Right atrium auricular region (tissue), 2 donors: Measurements from ENCODE around the gene CFAP92. TPM values are rescaled to one million over a fixed set of nuclear protein-coding genes. Genes with fewer than 3 reads are reported as not detected.
A peak's percentile ranks its signal among the peaks of the same experiment; 100 is the strongest.

Experiments used
- DNase-seq: peaks from one replicate; pipeline ENCODE4 v3.0.0-alpha.2; 2019; ENCODE audit warnings: low spot score
- H3K27ac ChIP-seq, 2 donors: fragments of 200-600 bp; sonication (generic); 1 replicate in 1 of 2; 2 replicates in 1 of 2; pipeline ENCODE4 v1.5.1; 2016 to 2019
- H3K27me3 ChIP-seq, 2 donors: fragments of 200-600 bp; sonication (generic); one replicate each; pipeline versions ENCODE4 v1.5.1 to v1.6.0; 2017 to 2019
- H3K36me3 ChIP-seq: fragments of 200-600 bp; sonication (generic); one replicate; pipeline ENCODE4 v1.5.1; 2016
- H3K4me1 ChIP-seq, 2 donors: fragments of 200-600 bp; sonication (generic); one replicate each; pipeline versions ENCODE4 v1.5.1 to v1.6.0; 2017 to 2019
- H3K4me3 ChIP-seq, 2 donors: fragments of 200-600 bp; sonication (generic); 1 replicate in 1 of 2; 2 replicates in 1 of 2; pipeline ENCODE4 v1.5.1; 2017 to 2019; ENCODE audit warnings: mild to moderate bottlenecking in 1 of 2, moderate library complexity in 1 of 2
- H3K9me3 ChIP-seq, 2 donors: fragments of 200-600 bp; sonication (generic); one replicate each; pipeline ENCODE4 v1.5.1; 2019
- total RNA-seq, 2 donors: library from RNA; depleted of rRNA; stranded (reverse); fragments of >200 nt; gene quantifications; one replicate each; pipeline ENCODE4 v1.1.0, GENCODE V29; 2016
- TF ChIP-seq, protein P1 (sequence below), 2 donors: fragments of 200-600 bp; sonication (generic); IDR thresholded peaks; one replicate each; pipeline ENCODE4 v1.5.1; 2019; ENCODE audit warnings: antibody characterized with exemption in 2 of 2

The CFAP92 gene
- total RNA-seq, 2 donors from 2014 or later = not detected

DNA sequence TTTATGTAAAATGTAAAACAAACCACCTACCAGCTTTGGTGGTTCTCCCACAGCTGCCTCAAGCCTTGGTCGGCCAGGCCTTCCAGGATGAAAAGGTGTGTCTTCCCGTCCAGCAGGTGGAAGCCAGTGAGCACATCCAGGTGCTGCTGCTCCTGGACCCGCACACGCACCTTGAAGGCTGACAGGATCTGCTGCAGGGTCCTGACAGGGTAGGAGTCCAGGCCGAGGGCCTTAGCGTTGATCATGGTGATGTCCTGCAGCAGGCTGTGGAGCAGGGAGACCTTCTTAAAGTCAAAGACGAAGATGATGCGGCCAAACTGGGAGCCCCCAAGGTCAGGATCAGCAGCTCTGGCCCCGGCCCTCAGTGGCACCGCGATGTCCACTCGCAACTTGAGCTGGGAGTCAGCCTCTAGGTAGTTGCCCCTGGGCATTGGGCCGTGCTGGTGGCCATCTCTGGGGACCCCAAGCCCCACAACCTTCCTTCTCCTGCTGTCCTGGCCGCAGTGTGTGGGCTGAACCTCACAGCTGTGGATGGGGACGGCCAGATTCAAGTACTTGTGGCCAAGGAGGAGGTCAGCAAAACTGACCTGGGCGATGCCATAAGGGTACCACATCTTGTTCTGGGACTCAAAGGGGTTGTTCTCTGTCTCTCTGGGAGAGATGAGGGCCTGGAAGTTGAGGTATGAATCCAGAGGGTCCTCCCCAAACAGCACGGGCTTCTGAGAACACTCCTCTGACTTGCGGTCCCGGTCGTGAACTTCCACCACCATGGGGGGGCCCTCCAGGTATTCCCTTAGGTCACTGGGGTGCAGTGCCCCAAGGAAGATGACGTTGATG lies 48.6 kb downstream of the CFAP92 start:
- no peaks in the 10 kb centered on the region for H3K4me1 ChIP-seq
- no peak for DNase-seq

DNA sequence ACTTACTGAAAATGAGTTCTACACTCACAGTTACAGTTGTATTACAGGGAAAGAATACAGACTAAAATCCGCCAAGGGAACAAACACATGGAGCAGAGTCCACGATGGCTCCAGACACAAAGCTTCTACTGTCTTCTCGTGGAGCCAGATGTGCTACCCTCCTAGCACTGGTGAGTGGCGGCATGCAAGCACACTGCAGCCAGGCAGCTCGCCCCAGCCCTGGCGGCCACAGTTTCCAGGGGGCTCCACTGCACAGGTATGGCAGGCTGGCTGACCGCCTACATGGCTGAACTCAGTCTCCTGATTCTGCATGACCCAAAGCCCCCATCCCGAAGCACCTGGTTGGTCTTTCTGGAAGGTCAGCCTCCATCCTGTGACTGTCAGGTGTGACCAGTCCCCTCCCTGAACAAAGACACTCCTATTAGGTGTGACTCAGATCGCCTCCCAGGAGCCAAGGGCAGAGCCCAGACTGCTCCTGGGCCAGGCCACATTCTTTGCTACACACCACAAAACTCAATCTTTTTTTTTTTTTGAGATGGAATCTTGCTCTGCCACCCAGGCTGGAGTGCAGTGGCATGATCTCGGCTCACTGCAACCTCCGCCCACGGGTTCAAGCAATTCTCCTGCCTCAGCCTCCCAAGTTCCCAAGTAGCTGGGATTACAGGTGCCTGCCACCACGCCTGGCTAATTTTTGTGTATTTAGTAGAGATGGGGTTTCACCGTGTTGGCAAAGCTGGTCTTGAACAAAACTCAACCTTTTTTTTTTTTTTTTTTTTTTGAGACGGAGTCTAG lies 51.5 kb downstream of the CFAP92 start:
- no peak overlapping the region for H3K27ac ChIP-seq
- no peaks in the 10 kb centered on the region for H3K36me3 ChIP-seq
- H3K9me3 ChIP-seq = no peaks in the 10 kb centered on the region
- no peak overlapping the region for H3K4me3 ChIP-seq
- DNase-seq = no peak
- no peaks in the 10 kb centered on the region for H3K27me3 ChIP-seq
- H3K4me1 ChIP-seq = no peaks in the 10 kb centered on the region
- TF ChIP-seq, protein P1, sequence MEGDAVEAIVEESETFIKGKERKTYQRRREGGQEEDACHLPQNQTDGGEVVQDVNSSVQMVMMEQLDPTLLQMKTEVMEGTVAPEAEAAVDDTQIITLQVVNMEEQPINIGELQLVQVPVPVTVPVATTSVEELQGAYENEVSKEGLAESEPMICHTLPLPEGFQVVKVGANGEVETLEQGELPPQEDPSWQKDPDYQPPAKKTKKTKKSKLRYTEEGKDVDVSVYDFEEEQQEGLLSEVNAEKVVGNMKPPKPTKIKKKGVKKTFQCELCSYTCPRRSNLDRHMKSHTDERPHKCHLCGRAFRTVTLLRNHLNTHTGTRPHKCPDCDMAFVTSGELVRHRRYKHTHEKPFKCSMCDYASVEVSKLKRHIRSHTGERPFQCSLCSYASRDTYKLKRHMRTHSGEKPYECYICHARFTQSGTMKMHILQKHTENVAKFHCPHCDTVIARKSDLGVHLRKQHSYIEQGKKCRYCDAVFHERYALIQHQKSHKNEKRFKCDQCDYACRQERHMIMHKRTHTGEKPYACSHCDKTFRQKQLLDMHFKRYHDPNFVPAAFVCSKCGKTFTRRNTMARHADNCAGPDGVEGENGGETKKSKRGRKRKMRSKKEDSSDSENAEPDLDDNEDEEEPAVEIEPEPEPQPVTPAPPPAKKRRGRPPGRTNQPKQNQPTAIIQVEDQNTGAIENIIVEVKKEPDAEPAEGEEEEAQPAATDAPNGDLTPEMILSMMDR (IDR thresholded peaks at IDR 0.05) = no peak

More for the DNA sequence above, 48.6 kb downstream of the CFAP92 start:
- Histone ChIP-seq H3K9me3 (no peaks in the 10 kb centered on the region), H3K4me3 (no peak overlapping the region), H3K27me3 (no peaks in the 10 kb centered on the region), H3K27ac (no peak overlapping the region), H3K36me3 (no peaks in the 10 kb centered on the region)
- TF ChIP-seq, protein P1 (IDR thresholded peaks at IDR 0.05) = no peak

DNA sequence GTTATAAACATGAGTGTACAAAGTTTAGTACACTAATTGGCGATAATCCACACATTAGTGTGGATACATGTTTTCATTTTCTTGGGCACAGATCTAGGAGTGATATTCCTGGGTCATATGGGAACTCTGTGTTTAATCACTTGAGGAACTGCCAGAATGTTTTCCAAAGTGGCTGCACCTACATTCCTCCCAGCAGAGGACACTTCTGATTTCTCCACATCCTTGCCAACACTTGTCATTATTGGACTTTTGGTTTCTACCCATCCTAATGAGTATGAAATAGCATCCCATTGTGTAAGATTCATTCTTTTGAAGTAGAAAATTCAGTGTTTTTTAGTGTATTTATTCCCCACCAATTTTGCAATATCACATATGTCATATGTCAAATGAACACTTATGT lies 53.6 kb downstream of the CFAP92 start:
- TF ChIP-seq, protein P1 (IDR thresholded peaks at IDR 0.05) = no peak
- Histone ChIP-seq H3K27ac (no peak overlapping the region), H3K9me3 (no peaks in the 10 kb centered on the region), H3K4me1 (no peaks in the 10 kb centered on the region), H3K27me3 (no peaks in the 10 kb centered on the region), H3K36me3 (no peaks in the 10 kb centered on the region), H3K4me3 (no peak overlapping the region)
- no peak for DNase-seq

DNA sequence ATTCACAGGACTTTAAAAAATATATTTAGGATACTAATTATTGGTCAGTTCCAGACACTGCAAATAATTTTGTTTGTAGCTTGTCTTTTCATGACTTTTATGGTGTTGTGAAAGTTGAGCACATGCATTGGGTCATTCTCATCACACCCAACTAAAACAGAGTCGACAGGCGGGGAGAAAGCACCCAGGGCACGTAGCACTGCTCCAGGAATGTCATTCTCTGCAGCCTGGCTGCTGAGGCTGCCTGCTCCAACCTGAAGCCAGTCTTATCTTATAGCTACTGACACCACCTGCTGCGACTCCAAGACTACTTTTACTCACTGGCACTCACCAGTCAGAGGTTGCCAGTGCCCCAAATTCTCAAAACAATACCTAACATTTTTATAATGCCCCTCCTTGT lies 57.5 kb downstream of the CFAP92 start:
- no peaks in the 10 kb centered on the region for H3K36me3 ChIP-seq
- H3K4me1 ChIP-seq = no peaks in the 10 kb centered on the region
- no peaks in the 10 kb centered on the region for H3K27me3 ChIP-seq
- TF ChIP-seq, protein P1 (IDR thresholded peaks at IDR 0.05) = no peak
- H3K27ac ChIP-seq = no peak overlapping the region
- H3K4me3 ChIP-seq = no peak overlapping the region
- no peaks in the 10 kb centered on the region for H3K9me3 ChIP-seq
- peak; percentile 36 for DNase-seq

DNA sequence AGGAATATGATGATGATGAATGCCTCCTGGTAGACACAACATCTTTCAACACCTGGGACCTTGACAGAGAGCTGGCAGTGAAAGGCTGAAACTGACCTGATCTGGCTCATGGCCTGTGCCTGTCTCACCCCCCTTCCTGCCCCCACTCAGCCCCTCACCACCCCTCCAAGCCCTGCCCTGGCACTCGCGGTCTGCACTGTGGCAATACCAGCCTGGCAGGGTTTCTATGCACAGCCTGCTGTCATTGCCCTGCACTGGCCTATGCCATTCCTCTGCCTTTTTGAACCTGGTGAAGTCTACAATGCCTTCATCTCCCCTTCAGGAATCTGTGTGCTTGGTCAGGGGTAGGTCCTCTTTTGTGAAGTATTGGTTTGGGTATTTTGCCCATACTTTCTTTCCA lies 58.0 kb downstream of the CFAP92 start:
- DNase-seq = peak; percentile 4
- H3K27ac ChIP-seq = no peak overlapping the region
- TF ChIP-seq, protein P1 (IDR thresholded peaks at IDR 0.05) = no peak

More for the DNA sequence above, 58.0 kb downstream of the CFAP92 start:
- Histone ChIP-seq H3K4me3 (no peak overlapping the region), H3K27me3 (no peaks in the 10 kb centered on the region), H3K9me3 (no peaks in the 10 kb centered on the region), H3K36me3 (no peaks in the 10 kb centered on the region), H3K4me1 (no peaks in the 10 kb centered on the region)
